NCI-H524 treated with DMSO at 0.1 percent for 48 hours (cell line): Measurements from ENCODE around the gene PMFBP1.

Experiments
- DNase-seq: peaks from one replicate; lab custom pipeline; 2025; lab: John Stamatoyannopoulos, UW

PMFBP1 gene

GRCh38 chr16:72182976-72183375 lies 11.0 kb upstream of the PMFBP1 start:
- DNase-seq: no peak

- peak; percentile 37 for DNase-seq
Measured at GRCh38 chr16:72179204-72179970, 7.4 kb upstream of the PMFBP1 start.

DNA sequence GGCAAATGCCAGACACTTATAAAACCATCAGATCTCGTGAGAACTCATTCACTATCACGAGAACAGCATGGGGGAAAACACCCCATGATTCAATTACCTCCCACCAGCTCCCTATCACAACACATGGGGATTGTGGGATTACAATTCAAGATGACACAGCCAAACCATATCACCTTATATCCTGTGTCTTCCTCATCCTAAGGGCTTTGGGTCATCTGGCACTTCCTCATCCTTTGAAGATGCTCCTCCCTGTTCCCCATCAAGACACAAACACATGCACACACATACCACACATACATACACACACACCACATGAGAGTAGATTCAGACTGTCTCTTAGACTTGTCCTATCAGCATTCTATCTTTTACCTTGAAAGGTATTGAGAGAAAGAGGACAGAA lies 2.8 kb upstream of the PMFBP1 start:
- no peak for DNase-seq

GRCh38 chr16:72173997-72174396 lies 2.0 kb upstream of the PMFBP1 start:
- DNase-seq: peak; percentile 24

DNA sequence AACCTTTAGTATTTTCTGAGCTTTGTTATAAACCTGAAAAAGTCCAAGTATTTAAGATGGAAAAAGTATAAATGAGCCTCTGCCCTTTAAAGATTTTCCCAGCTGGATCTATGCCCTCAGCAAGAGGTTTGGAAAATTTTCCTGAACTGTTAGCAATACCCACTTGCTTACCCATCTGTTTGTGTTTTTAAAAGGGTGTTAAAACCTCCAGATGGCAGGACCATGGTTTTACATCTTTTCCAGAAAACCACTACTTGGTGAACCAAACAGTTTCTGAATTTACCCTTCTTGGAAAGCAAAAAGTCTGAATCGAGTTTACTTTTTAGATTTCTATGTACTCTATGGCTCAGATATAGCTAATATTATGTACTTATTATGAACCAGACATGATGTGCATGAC lies 719 bp downstream of the PMFBP1 start:
- DNase-seq: peak; percentile 11

DNA sequence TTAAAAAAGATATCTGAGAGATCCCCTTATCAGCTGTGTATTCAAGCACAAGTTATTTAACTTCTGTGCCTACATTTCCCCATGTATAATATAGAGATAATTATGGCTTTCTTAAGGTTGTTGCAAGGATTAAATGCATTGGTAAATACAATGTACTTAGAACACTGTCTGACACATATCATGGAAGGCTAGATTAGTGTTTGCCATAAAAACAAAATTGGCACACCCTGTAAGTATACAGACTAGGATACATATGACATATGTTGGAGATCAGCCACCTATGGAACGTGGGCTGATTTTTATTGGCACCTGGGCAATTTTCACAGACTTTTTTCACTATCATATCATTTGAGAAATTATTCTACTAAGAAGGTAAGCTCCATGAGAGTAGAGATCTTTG lies 2.2 kb downstream of the PMFBP1 start:
- DNase-seq: no peak

GRCh38 chr16:72168365-72168764 lies 3.6 kb downstream of the PMFBP1 start:
- no peak for DNase-seq

- no peak for DNase-seq
Measured at GRCh38 chr16:72166954-72167561, 4.9 kb downstream of the PMFBP1 start.

- DNase-seq: no peak
Measured at GRCh38 chr16:72166151-72166550, 5.8 kb downstream of the PMFBP1 start.

- no peak for DNase-seq
Measured at GRCh38 chr16:72164691-72165090, 7.3 kb downstream of the PMFBP1 start.

- DNase-seq: peak; percentile 61
Measured at GRCh38 chr16:72162105-72162692, 9.8 kb downstream of the PMFBP1 start.

- DNase-seq: peak; percentile 98
Measured at GRCh38 chr16:72159801-72160200, 12.2 kb downstream of the PMFBP1 start.

- DNase-seq: no peak
Measured at GRCh38 chr16:72159386-72159785, 12.6 kb downstream of the PMFBP1 start.

- no peak for DNase-seq
Measured at GRCh38 chr16:72149676-72150464, 22.1 kb downstream of the PMFBP1 start.

GRCh38 chr16:72142476-72142875 lies 29.5 kb downstream of the PMFBP1 start:
- no peak for DNase-seq

- no peak for DNase-seq
Measured at GRCh38 chr16:72139908-72140307, 32.0 kb downstream of the PMFBP1 start.

DNA sequence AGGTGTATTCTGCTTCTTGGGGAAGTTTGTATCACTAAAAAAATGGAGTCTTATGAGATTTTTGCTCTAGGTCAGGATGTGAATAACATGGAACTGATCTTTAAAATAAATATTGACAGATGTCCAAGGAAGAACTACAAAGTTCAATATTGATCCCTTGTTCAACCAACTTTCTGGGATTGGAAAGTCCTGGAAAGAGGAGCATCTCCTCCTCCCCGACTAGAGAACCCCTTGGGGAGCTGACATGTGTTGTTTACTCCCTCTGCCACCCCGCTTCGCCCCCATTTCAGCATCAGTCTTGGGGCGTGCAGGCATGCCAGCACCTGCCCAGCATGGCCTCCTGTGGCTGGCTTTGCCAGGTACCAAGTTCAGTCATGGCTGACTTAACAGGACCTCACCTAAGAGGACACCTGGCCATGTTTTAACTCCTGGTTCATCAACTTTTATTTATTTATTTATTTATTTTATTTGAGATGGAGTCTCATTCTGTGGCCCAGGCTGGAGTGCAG lies 33.8 kb downstream of the PMFBP1 start:
- DNase-seq: no peak

DNA sequence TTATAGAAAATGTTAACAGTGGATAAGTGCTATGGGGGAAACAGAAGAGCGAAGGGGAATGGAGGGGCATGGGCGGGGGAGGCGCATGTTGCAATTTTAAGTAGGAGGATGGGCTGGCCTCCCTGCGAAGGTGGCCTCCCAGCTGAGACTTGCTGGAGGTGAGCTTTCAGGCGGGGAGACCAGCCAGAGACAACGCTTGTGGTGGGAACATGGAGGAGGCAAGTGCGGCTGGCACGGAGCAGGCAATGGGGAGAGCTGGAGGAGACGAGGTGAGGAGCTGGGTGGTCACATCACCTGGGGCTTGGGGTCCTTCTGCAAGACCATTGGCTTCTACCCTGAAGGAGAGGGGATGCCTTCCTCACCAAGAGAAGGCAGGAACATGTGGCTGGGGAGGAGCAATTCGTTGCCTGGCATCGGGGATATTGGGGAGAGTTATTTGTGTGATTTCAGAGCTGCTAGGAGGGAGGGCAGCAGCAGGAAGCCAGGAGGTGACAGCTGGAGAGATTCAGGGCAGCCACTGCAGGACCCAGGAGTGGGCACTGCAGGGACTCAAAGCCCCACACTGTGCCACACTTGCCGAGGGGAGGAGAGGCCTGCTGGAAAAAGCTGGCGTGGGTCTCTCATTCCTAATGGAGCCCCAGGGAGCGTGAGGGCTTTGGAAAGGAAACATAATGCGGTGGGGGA lies 34.4 kb downstream of the PMFBP1 start:
- DNase-seq: peak; percentile 13

- no peak for DNase-seq
Measured at GRCh38 chr16:72134507-72134906, 37.4 kb downstream of the PMFBP1 start.

- DNase-seq: no peak
Measured at GRCh38 chr16:72132726-72133125, 39.2 kb downstream of the PMFBP1 start.

GRCh38 chr16:72131036-72131435 lies 40.9 kb downstream of the PMFBP1 start:
- DNase-seq: no peak
